ENCODE results near the gene DSPP. TPM values are rescaled to one million over a fixed set of nuclear protein-coding genes. Genes with fewer than 3 reads are reported as not detected.

Gene DSPP
- total and polyA plus RNA-seq, 2 of the 8 experiments (the other 6 are each of a cell fraction or from before 2014, with no cell fraction given): not detected

- H4K5ac ChIP-seq (ENCODE audit: insufficient read length, low read depth, low read length): no peak overlapping the region
- WGBS, 2 experiments (ENCODE audit: extremely low coverage in 1 of 2, insufficient coverage in 1 of 2, insufficient read length in 1 of 2, insufficient replicate concordance in 2 of 2, low coverage in 1 of 2, low lambda C conversion rate in 2 of 2, missing lambda C conversion rate in 1 of 2): 93% methylated on average over 2 of the region's 2 CpGs; no CpG with 5 or more reads in 1 of the 2 experiments
- no peak overlapping the region for H3K27ac ChIP-seq (ENCODE audit: low read depth, low read length)
- H4K8ac ChIP-seq (ENCODE audit: extremely low read depth, insufficient read depth, low read length): no peak overlapping the region
- H3K4me3 ChIP-seq (ENCODE audit: extremely low read depth in 1 of 4, insufficient read depth in 2 of 4, low read depth in 3 of 4, low read length in 4 of 4): no peak overlapping the region
- no peaks in the 10 kb centered on the region for H3K36me3 ChIP-seq (ENCODE audit: control insufficient read depth in 2 of 4, insufficient read depth in 4 of 4, low read length in 3 of 4)
- no peak overlapping the region for H3K9ac ChIP-seq (replicated peaks in 1 of 4; ENCODE audit: extremely low read depth in 1 of 4, low read depth in 3 of 4, low read length in 3 of 4)
- ChIA-PET CTCF (ENCODE audit: partially characterized antibody) (interaction anchor here (1.0 to 2.1 kb wide), 2 partner anchors 9 to 23 kb away, joined by 5 read pairs; no protein-coding TSS in a partner anchor), POLR2A (ENCODE audit: partially characterized antibody) (no interaction called here)
- no peak overlapping the region for H2AK5ac ChIP-seq (ENCODE audit: low read depth, low read length)
- H2BK20ac ChIP-seq (ENCODE audit: low read length): no peak overlapping the region
- H3K56ac ChIP-seq (replicated peaks; ENCODE audit: insufficient read length, low read depth, low read length): no peak overlapping the region
- H3K27me3 ChIP-seq (replicated peaks in 1 of 4; ENCODE audit: control insufficient read depth in 3 of 4, extremely low read depth in 1 of 4, insufficient read depth in 3 of 4, low read length in 3 of 4): no peaks in the 10 kb centered on the region
- no peak overlapping the region for H2BK5ac ChIP-seq (ENCODE audit: low read depth, low read length)
- no peak overlapping the region for H4K91ac ChIP-seq (replicated peaks; ENCODE audit: insufficient read length, low read length)
- H3K23me2 ChIP-seq (ENCODE audit: low read depth, low read length): no peaks in the 10 kb centered on the region; the same call in 1 of the 2 replicates
- FAIRE-seq (no peak), DNase-seq (ENCODE audit: low read depth in 1 of 2, low spot score in 2 of 2) (no peak)
- TF ChIP-seq ASH2L (IDR thresholded peaks at IDR 0.05; ENCODE audit: low read length) (no peak), CEBPB (IDR thresholded peaks at IDR 0.05; ENCODE audit: low read depth, low read length) (no peak), POU5F1 (IDR thresholded peaks at IDR 0.05; ENCODE audit: low read depth, low read length) (no peak), GABPA (IDR thresholded peaks at IDR 0.05; ENCODE audit: borderline replicate concordance, insufficient read depth, low read length) (no peak), TEAD4 (IDR thresholded peaks at IDR 0.05; ENCODE audit: low read depth, low read length) (no peak), CTBP2 (IDR thresholded peaks at IDR 0.05; ENCODE audit: borderline replicate concordance, insufficient read depth, insufficient read length, low read length) (no peak), JUN (IDR thresholded peaks at IDR 0.05; ENCODE audit: low read depth, low read length) (no peak), JUND (IDR thresholded peaks at IDR 0.05; ENCODE audit: low read length) (no peak), ATF2 (IDR thresholded peaks at IDR 0.05; ENCODE audit: low read length) (no peak), SP2 (IDR thresholded peaks at IDR 0.05; ENCODE audit: low read length) (no peak), TBP (IDR thresholded peaks at IDR 0.05; ENCODE audit: low read depth, low read length) (no peak), NRF1 (IDR thresholded peaks at IDR 0.05; ENCODE audit: low read depth, low read length) (no peak)
- H4K20me1 ChIP-seq (replicated peaks in 1 of 2; ENCODE audit: control insufficient read depth in 1 of 2, insufficient read depth in 2 of 2, low read length in 2 of 2): no peaks in the 10 kb centered on the region
- no peak overlapping the region for H2BK15ac ChIP-seq (ENCODE audit: low read length)
- H3K4me2 ChIP-seq (ENCODE audit: insufficient read depth in 1 of 2, low read depth in 2 of 2, low read length in 2 of 2): no peak overlapping the region
- no peak overlapping the region for H3K23ac ChIP-seq (ENCODE audit: insufficient read length)
- H3K18ac ChIP-seq (ENCODE audit: extremely low read depth, low read length): no peak overlapping the region
- H2AFZ ChIP-seq (ENCODE audit: low read length): no peak overlapping the region
- no peak overlapping the region for H2BK12ac ChIP-seq (ENCODE audit: low read depth, low read length)
- no peaks in the 10 kb centered on the region for H3K9me3 ChIP-seq (ENCODE audit: insufficient read depth in 2 of 2, low read depth in 1 of 2, low read length in 1 of 2)
- no peaks in the 10 kb centered on the region for H3K4me1 ChIP-seq (replicated peaks in 1 of 4; ENCODE audit: control insufficient read depth in 3 of 4, insufficient read depth in 4 of 4, low read length in 3 of 4)
- no peaks in the 10 kb centered on the region for H3K79me1 ChIP-seq (ENCODE audit: low read depth, low read length)
- no peak overlapping the region for H3K4ac ChIP-seq (replicated peaks; ENCODE audit: insufficient read length, low read depth, low read length)
- no peak overlapping the region for H3K14ac ChIP-seq (ENCODE audit: insufficient read length)
- H2BK120ac ChIP-seq (replicated peaks; ENCODE audit: low read depth, low read length): no peak overlapping the region
- no peaks in the 10 kb centered on the region for H3K79me2 ChIP-seq (ENCODE audit: control insufficient read depth in 1 of 2, insufficient read depth in 2 of 2, low read length in 2 of 2)
Observed at GRCh38 chr4:87567191-87567590, 41.1 kb upstream of the DSPP start.
